Measurements from ENCODE around the gene NOX3.

DNA sequence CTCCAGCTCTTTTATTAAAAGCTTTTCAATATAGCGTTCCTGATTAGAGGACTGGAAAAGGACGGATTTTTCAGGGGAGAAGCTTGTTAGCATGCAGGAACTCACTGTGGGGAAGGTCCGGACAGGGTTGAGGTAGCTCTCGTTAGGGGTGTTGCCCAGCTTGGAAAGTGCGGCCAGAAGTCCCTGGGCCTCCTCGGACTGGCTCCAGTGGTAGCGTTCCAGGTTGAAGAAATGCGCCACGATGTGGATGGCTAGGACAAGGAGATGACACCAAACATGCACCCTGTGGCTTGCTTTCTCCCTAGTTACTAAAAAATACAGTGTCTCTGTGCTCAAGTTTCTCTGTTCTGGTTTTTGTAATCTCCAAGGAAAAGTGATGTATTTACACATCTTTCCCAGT, 12.5 kb downstream of the NOX3 start:
- TF ChIP-seq, protein P1, sequence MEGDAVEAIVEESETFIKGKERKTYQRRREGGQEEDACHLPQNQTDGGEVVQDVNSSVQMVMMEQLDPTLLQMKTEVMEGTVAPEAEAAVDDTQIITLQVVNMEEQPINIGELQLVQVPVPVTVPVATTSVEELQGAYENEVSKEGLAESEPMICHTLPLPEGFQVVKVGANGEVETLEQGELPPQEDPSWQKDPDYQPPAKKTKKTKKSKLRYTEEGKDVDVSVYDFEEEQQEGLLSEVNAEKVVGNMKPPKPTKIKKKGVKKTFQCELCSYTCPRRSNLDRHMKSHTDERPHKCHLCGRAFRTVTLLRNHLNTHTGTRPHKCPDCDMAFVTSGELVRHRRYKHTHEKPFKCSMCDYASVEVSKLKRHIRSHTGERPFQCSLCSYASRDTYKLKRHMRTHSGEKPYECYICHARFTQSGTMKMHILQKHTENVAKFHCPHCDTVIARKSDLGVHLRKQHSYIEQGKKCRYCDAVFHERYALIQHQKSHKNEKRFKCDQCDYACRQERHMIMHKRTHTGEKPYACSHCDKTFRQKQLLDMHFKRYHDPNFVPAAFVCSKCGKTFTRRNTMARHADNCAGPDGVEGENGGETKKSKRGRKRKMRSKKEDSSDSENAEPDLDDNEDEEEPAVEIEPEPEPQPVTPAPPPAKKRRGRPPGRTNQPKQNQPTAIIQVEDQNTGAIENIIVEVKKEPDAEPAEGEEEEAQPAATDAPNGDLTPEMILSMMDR (IDR thresholded peaks at IDR 0.05) = no peak
- TF ChIP-seq POLR2A (IDR thresholded peaks at IDR 0.05) = no peak

All from Peyer's patch (tissue), 4 donors.